GM19351 (cell line): ENCODE results near the gene CHRNE.
"Not testable (repeated sequence)": the region's sequence is repeated elsewhere in the genome, so short reads cannot be mapped to it uniquely, and the experiment has no call there.

Experiments used
- ATAC-seq: cut with Tn5 transposase; IDR thresholded peaks from one replicate; pipeline ENCODE4 v1.9.1; 2021; ENCODE audit warnings: mild to moderate bottlenecking, moderate library complexity; ENCODE audit not compliant: unreplicated experiment

The CHRNE gene

GRCh38 chr17:4908301-4908700 lies 5.4 kb upstream of the CHRNE start:
- no peak for ATAC-seq

GRCh38 chr17:4906642-4907041 lies 3.7 kb upstream of the CHRNE start:
- ATAC-seq = not testable (repeated sequence)

- no peak for ATAC-seq
Measured at GRCh38 chr17:4902540-4902939, 358 bp downstream of the CHRNE start.

GRCh38 chr17:4901648-4902344 lies 1.1 kb downstream of the CHRNE start:
- ATAC-seq = no peak

- ATAC-seq = no peak
Measured at GRCh38 chr17:4901108-4901647, 1.7 kb downstream of the CHRNE start.

- ATAC-seq = no peak
Measured at GRCh38 chr17:4900231-4901107, 2.4 kb downstream of the CHRNE start.

- peak; percentile 56 for ATAC-seq
Measured at GRCh38 chr17:4899341-4900230, 3.3 kb downstream of the CHRNE start, which contains the start of gene C17orf107. TSS of gene C17orf107 (plus strand) at chr17:4899536. CDS start at chr17:4899763, 227 bp downstream.

- no peak for ATAC-seq
Measured at GRCh38 chr17:4898927-4899326, 4.0 kb downstream of the CHRNE start.

GRCh38 chr17:4898351-4898750 lies 4.5 kb downstream of the CHRNE start:
- no peak for ATAC-seq

GRCh38 chr17:4897785-4898184 lies 5.1 kb downstream of the CHRNE start:
- no peak for ATAC-seq

- no peak for ATAC-seq
Measured at GRCh38 chr17:4897198-4897687, 5.7 kb downstream of the CHRNE start.

GRCh38 chr17:4896332-4897197 lies 6.3 kb downstream of the CHRNE start:
- ATAC-seq = no peak

- no peak for ATAC-seq
Measured at GRCh38 chr17:4895657-4896331, 7.1 kb downstream of the CHRNE start.

GRCh38 chr17:4895121-4895520 lies 7.8 kb downstream of the CHRNE start:
- no peak for ATAC-seq

GRCh38 chr17:4893721-4894560 lies 9.0 kb downstream of the CHRNE start:
- no peak for ATAC-seq

- ATAC-seq = no peak
Measured at GRCh38 chr17:4893272-4893671, 9.6 kb downstream of the CHRNE start.

GRCh38 chr17:4892499-4893221 lies 10.2 kb downstream of the CHRNE start:
- ATAC-seq = no peak
